GM13976 (cell line): ENCODE measurements around the gene MMD2.

Source experiments
- DNase-seq: peaks from one replicate; pipeline ENCODE4 v3.0.0; 2012; ENCODE audit warnings: low spot score
- in situ Hi-C: fragments of 300-500 bp; cut with MboI; formaldehyde crosslinking; loops from one replicate; pipeline ENCODE4 v1.12.0; 2022; ENCODE audit warnings: low sequenced_read_pairs, mixed read lengths, inconsistent platforms; ENCODE audit not compliant: unreplicated experiment
- TF ChIP-seq, protein P1 (sequence below): IDR thresholded peaks from 2 replicates; pipeline ENCODE4 v1.5.1; 2012; ENCODE audit warnings: borderline replicate concordance, mild to moderate bottlenecking; ENCODE audit not compliant: insufficient read depth; ENCODE audit errors: extremely low read depth, missing control alignments, control extremely low read depth

The MMD2 gene

DNA sequence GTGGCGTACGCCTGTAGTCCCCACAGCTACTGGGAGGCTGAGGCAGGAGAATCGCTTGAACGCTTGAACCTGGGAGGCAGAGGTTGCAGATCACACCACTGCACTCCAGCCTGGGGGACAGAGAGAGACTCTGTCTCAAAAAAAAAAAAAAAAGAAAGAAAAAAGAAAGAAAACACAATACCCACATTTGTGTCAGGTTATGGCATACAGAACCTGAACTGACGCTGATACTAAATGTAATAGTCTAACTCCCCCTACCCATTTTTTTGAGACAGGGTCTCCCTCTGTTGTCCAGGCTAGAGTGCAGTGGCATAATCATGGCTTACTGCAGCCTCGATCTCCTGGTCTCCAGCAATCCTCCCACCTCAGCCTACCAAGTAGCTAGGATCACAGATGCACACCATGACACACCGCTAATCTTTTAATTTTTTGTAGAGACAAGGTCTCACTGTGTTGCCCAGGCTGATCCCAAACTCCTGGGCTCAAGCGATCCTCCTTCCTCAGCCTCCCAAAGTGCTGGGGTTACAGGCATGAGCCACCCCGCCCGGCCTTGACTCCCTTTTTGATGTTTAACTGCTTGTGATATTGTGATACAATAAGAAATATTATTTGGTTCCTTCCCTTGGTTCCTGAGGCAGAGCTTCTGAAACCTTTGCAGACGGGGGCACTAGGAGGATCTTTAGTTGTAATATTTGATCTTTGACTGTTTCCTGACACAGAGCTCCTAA is 6.5 kb upstream of the MMD2 start:
- in situ Hi-C loops = no loop called here
- TF ChIP-seq, protein P1, sequence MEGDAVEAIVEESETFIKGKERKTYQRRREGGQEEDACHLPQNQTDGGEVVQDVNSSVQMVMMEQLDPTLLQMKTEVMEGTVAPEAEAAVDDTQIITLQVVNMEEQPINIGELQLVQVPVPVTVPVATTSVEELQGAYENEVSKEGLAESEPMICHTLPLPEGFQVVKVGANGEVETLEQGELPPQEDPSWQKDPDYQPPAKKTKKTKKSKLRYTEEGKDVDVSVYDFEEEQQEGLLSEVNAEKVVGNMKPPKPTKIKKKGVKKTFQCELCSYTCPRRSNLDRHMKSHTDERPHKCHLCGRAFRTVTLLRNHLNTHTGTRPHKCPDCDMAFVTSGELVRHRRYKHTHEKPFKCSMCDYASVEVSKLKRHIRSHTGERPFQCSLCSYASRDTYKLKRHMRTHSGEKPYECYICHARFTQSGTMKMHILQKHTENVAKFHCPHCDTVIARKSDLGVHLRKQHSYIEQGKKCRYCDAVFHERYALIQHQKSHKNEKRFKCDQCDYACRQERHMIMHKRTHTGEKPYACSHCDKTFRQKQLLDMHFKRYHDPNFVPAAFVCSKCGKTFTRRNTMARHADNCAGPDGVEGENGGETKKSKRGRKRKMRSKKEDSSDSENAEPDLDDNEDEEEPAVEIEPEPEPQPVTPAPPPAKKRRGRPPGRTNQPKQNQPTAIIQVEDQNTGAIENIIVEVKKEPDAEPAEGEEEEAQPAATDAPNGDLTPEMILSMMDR = no peak
- DNase-seq = no peak

DNA sequence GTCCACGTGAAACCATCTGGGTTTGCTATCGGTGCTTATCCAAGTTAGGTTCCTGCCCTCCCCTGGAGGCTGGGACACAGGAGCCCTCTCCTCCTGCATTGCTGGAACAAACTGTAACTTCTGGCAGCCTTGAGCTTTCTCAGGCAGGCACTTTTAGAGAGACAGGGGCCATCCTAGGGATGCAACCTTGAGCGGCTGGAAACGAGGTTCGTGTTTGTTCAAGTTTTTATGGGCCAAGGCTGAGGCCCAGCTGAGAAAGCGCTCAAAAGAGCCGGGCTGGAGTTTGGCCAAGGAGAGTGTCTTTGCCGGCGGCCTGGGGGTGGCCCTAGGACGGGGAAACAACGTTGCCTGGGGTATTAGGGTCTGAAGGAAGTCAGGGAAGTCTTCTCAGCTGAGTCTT is 5.5 kb upstream of the MMD2 start:
- in situ Hi-C loops = no loop called here
- TF ChIP-seq, protein P1 = no peak
- no peak for DNase-seq

DNA sequence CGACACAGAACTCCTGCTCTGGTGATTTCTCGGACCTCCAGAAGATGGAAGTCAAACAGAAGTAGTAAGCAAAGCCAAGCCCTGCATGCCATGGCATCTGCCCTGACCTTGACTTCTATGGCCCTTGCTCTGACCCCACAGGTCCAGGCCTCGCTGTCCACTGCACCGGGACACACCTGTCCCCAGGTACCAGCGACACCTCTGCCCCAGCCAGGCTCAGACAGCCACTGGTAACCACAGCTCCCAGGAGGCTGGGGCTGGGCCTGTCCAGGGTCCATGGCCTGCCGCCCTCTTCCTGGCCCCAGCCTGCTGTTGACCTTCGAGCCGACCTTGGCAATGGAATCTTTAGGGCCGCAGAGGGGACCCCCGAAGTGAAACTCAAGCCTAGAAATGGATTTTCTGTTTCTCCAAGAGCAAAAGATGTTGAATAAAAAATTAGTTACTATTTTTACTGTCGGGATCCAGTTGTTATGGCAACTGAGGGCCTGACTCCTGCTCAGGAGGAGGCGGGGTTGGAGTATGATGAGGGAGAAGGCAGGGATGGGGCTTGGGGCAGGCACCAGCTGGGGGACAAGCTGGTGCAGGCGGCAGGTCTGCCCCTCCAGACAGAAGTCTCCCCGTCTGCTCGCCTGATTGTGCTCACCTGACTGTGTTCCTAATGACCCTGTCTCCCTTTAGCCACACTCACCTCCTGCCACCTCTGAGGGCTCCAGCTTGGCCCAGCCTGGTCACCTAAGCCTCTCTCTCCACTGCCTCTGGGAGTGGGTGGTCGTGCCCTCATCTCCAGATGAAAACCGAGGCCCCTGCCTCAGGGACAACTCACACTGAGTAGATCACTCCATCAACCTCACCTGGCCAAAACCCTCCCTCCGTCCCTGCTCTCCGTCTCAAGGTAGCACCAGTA is 4.1 kb upstream of the MMD2 start:
- no peak for DNase-seq
- in situ Hi-C loops = no loop called here

DNA sequence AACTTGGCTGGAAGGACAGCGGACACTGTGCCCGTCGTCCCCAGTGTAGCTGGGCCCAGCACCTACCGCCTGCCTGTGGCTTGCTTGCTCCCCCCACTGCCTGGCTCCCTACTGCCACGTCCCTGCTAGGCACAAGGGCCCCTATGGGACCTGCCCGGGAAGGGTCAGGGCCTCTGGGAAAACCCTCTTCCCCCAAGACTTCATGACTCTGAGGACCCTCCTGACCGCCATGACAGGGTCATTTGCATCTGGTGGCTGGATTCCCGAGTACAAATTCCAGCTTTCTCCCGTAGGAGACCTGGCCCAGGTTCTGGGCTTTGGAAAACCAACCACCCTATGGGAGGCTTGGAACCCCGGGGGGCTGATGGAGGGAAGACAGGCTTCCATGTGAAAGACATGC is 1.4 kb upstream of the MMD2 start:
- in situ Hi-C loops = no loop called here
- TF ChIP-seq, protein P1 = no peak
- no peak for DNase-seq

More for the DNA sequence above, 4.1 kb upstream of the MMD2 start:
- TF ChIP-seq, protein P1 = no peak

DNA sequence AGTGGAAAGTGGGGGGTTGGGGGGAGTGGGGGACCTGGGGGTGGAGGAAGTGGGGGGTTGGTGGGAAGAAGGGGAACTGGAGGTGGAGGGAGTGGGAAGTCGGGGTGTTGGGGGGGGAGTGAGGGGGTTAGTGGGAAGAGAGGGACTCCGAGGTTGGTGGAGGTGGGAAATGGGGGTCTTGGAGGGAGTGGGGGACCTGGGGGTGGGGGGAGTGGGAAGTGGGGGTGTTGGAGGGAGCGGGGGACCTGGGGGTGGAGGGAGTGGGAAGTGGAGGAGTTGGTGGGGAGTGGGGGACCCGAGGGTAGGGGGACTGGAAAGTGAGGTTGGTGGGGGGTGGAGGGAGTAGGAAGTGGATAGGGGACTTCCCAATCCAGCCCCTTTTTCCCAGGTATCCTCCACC is 906 bp upstream of the MMD2 start:
- TF ChIP-seq, protein P1 = no peak
- in situ Hi-C loops = no loop called here
- DNase-seq = no peak

DNA sequence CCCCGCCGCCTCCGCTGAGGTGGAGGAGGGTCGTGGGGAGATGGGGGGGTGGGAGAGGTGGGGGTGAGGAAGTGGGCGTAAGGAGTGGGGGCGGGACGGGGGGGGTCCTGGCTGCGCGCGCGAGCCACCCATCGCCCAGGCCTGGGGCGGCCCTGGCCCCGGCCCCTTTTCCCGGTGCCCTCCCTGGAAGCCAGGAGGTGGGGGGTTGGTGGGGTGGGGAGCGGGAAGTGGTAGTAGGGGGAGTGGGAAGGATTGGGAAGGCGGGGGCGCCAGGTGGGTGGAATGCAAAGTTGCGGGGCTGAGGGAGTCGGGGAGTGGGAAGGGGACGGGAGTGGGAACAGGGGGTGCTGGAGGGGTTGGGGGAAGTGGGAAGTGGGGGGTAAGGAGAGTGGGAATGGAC is 319 bp upstream of the MMD2 start:
- in situ Hi-C loops = no loop called here
- no peak for DNase-seq
- TF ChIP-seq, protein P1 = no peak
